A549 (cell line): ENCODE results near the gene VSIG8. TPM values are rescaled to one million over a fixed set of nuclear protein-coding genes. Genes with fewer than 3 reads are reported as not detected.

ENCODE experiments used
- ATAC-seq, 2 experiments: fragments of 200-7000 bp in 1 of 2; fragments of >200 bp in 1 of 2; cut with Nextera tagmentation in 1 of 2; cut with Tn5 transposase in 1 of 2; 3 replicates each; pipeline versions ENCODE4 v1.8.0 to v1.9.1; 2018 to 2020; ENCODE audit warnings: mild to moderate bottlenecking in 1 of 2, moderate library complexity in 1 of 2
- CTCF ChIA-PET: fragments of 300-600 bp; sonication (Branson Sonifier 250); formaldehyde crosslinking; extraction: SDS; loops from one replicate; lab custom pipeline; 2021; ENCODE audit warnings: antibody characterized with exemption, inconsistent platforms; lab: Yijun Ruan, JAX
- POLR2A ChIA-PET: fragments of 350-600 bp; formaldehyde crosslinking; extraction: SDS; loops from one replicate; lab custom pipeline; 2021; ENCODE audit warnings: antibody characterized with exemption, inconsistent platforms; lab: Yijun Ruan, JAX
- DNase-seq, 2 experiments: peaks; one replicate each; pipeline versions ENCODE4 v3.0.0 to v3.0.0-alpha.2; 2011 to 2016; ENCODE audit warnings: low read depth in 1 of 2, low spot score in 1 of 2
- FAIRE-seq: peaks from 2 replicates; lab custom pipeline; 2011; peaks lifted over from hg19 to GRCh38; lab: Jason Lieb, UNC
- H3K27ac ChIP-seq, 2 experiments: fragments of >200 bp; sonication (Bioruptor Twin); formaldehyde crosslinking; 3 replicates each; pipeline ENCODE4 v1.5.1; 2016 to 2017
- H3K4me1 ChIP-seq: fragments of >200 bp; sonication (Bioruptor Twin); formaldehyde crosslinking; 3 replicates; pipeline ENCODE4 v1.6.1; 2016
- H3K4me2 ChIP-seq: fragments of >200 bp; sonication (Bioruptor Twin); formaldehyde crosslinking; 3 replicates; pipeline ENCODE4 v1.6.1; 2016
- H3K4me3 ChIP-seq: fragments of >200 bp; sonication (Bioruptor Twin); formaldehyde crosslinking; 3 replicates; pipeline ENCODE4 v1.5.1; 2016
- H3K9me3 ChIP-seq: fragments of >200 bp; sonication (Bioruptor Twin); formaldehyde crosslinking; 3 replicates; pipeline ENCODE4 v1.6.1; 2016
- CBX2 ChIP-seq: fragments of 200-600 bp; sonication (generic); IDR thresholded peaks from 2 replicates; pipeline ENCODE4 v1.6.1; 2016; ENCODE audit warnings: low read depth, mild to moderate bottlenecking, borderline replicate concordance
- CEBPB ChIP-seq, 2 experiments: fragments of >200 bp in 1 of 2; sonication (Bioruptor Twin) in 1 of 2; formaldehyde crosslinking in 1 of 2; IDR thresholded peaks; 2 replicates each; pipeline ENCODE4 v1.6.1; 2012 to 2016
- CHD4 ChIP-seq: fragments of 200-600 bp; sonication (generic); IDR thresholded peaks from 2 replicates; pipeline ENCODE4 v1.6.1; 2016; ENCODE audit warnings: antibody characterized with exemption, mild to moderate bottlenecking, borderline replicate concordance
- EHF ChIP-seq: fragments of 250-450 bp; sonication (Bioruptor Pico); IDR thresholded peaks from 2 replicates; pipeline ENCODE4 v1.5.0; 2020; ENCODE audit warnings: mild to moderate bottlenecking
- EHMT2 ChIP-seq: fragments of 200-600 bp; sonication (generic); IDR thresholded peaks from 2 replicates; pipeline ENCODE4 v1.6.1; 2016; ENCODE audit warnings: antibody characterized with exemption, low read depth, mild to moderate bottlenecking, moderate library complexity
- FOSB ChIP-seq: fragments of 250-450 bp; sonication (Bioruptor Pico); IDR thresholded peaks from 2 replicates; pipeline ENCODE4 v1.5.0; 2020; ENCODE audit warnings: mild to moderate bottlenecking, moderate library complexity
- FOXS1 ChIP-seq: fragments of 250-450 bp; sonication (Bioruptor Pico); IDR thresholded peaks from 2 replicates; pipeline ENCODE4 v1.5.0; 2020; ENCODE audit warnings: mild to moderate bottlenecking, moderate library complexity
- GATA3 ChIP-seq: IDR thresholded peaks from 2 replicates; pipeline ENCODE4 v1.6.1; 2012; ENCODE audit warnings: borderline replicate concordance
- HOXA7 ChIP-seq: fragments of 250-450 bp; sonication (Bioruptor Pico); IDR thresholded peaks from 2 replicates; pipeline ENCODE4 v1.5.0; 2020; ENCODE audit warnings: mild to moderate bottlenecking, moderate library complexity
- HOXB13 ChIP-seq: fragments of 250-450 bp; sonication (Bioruptor Pico); IDR thresholded peaks from 2 replicates; pipeline ENCODE4 v1.5.0; 2020; ENCODE audit warnings: low read depth, mild to moderate bottlenecking, moderate library complexity
- KDM5A ChIP-seq: fragments of 200-600 bp; sonication (generic); IDR thresholded peaks from 2 replicates; pipeline ENCODE4 v1.6.1; 2016; ENCODE audit warnings: antibody characterized with exemption, mild to moderate bottlenecking
- MAFK ChIP-seq: fragments of 450-650 bp; IDR thresholded peaks from 2 replicates; pipeline ENCODE4 v1.6.1; 2014; ENCODE audit not compliant: partially characterized antibody
- MAZ ChIP-seq: fragments of 150-350 bp; IDR thresholded peaks from 2 replicates; pipeline ENCODE4 v1.6.1; 2014; ENCODE audit warnings: antibody characterized with exemption, low read depth, low read length, borderline replicate concordance
- MYC ChIP-seq: IDR thresholded peaks from 2 replicates; pipeline ENCODE4 v1.6.1; 2012; ENCODE audit warnings: mild to moderate bottlenecking, inconsistent platforms, low read length, improper control_type of control experiment, borderline replicate concordance
- NR3C1 ChIP-seq: fragments of >200 bp; sonication (Bioruptor Twin); formaldehyde crosslinking; IDR thresholded peaks from 3 replicates; pipeline ENCODE4 v1.6.1; 2017
- PHF8 ChIP-seq: fragments of 200-600 bp; sonication (generic); IDR thresholded peaks from 2 replicates; pipeline ENCODE4 v1.6.1; 2016; ENCODE audit warnings: low read depth, mild to moderate bottlenecking, antibody characterized with exemption, moderate library complexity, borderline replicate concordance
- POLR2A ChIP-seq: IDR thresholded peaks from 2 replicates; pipeline ENCODE4 v1.6.1; 2012; ENCODE audit warnings: mild to moderate bottlenecking, low read length
- POLR2AphosphoS2 ChIP-seq: conservative IDR thresholded peaks from 2 replicates; pipeline ENCODE4 v1.6.1; 2012; ENCODE audit warnings: low read length, improper control_type of control experiment, inconsistent platforms
- TP53 ChIP-seq: fragments of 250-450 bp; sonication (Bioruptor Pico); IDR thresholded peaks from 2 replicates; pipeline ENCODE4 v1.5.0; 2021; ENCODE audit warnings: mild to moderate bottlenecking, moderate library complexity
- ZSCAN20 ChIP-seq: fragments of 250-450 bp; sonication (Bioruptor Pico); IDR thresholded peaks from 2 replicates; pipeline ENCODE4 v1.8.0; 2022; ENCODE audit warnings: mild to moderate bottlenecking, moderate library complexity
- WGBS: methylation state at CpG from one replicate; pipeline ENCODE4 v1.1.6; 2017; ENCODE audit errors: missing lambda C conversion rate; 5-methylcytosine and 5-hydroxymethylcytosine counted together
- polyA plus RNA-seq, 4 experiments: library from polyadenylated mRNA; depleted of rRNA in 3 of 4; stranded (reverse); fragments of >200 nt; fragmentation: RNase III in 1 of 4; extraction: RNeasy Plus Mini Kit Qiagen cat#74134 plus additional on column Dnase treatment in 1 of 4; gene quantifications; 2 replicates in 3 of 4; 3 replicates in 1 of 4; pipeline ENCODE4 v1.2.3, GENCODE V29; 2011 to 2017
- TF ChIP-seq, protein P1 (sequence below): fragments of 450-650 bp; IDR thresholded peaks from 2 replicates; pipeline ENCODE4 v1.6.1; 2014; ENCODE audit warnings: antibody characterized with exemption
- TF ChIP-seq, protein P2 (sequence below): fragments of 250-450 bp; sonication (Bioruptor Pico); IDR thresholded peaks from 2 replicates; pipeline ENCODE4 v1.5.0; 2021; ENCODE audit warnings: mild to moderate bottlenecking, moderate library complexity, borderline replicate concordance
- TF ChIP-seq, protein P3 (sequence below): IDR thresholded peaks from 2 replicates; pipeline ENCODE4 v1.6.1; 2012; ENCODE audit warnings: low read depth, borderline replicate concordance
- TF ChIP-seq, protein P4 (sequence below): fragments of >200 bp; sonication (Bioruptor Twin); formaldehyde crosslinking; IDR thresholded peaks from 3 replicates; pipeline ENCODE4 v1.6.1; 2016

Gene VSIG8
- polyA plus RNA-seq, 2 of the 4 experiments (the other 2 are of a cell fraction): 0.04 to 0.09 TPM

DNA sequence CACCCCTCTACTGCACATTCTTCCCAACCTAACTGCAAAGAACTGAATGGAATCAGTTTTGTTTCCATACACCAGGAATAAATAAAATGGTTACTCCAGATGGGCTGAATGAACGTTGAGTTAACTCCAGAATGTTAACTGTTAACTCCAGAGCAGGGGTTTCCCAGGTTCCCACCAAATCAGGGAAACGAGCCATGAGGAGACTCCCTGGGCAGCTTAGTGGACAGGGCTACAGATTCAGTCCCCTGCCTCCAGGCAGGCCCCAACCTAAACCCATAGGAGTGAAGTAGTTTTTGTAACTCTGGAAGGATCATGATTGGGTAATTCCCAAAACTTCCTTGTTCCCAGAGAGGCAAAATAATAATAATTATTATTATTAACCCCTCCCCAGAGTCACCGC is 14.1 kb downstream of the VSIG8 start:
- ChIA-PET CTCF (interaction anchor here (0.9 to 2.7 kb wide), 3 partner anchors 12 to 50 kb away, joined by 3 to 10 read pairs (median 6); no protein-coding TSS in a partner anchor), POLR2A (no interaction called here)
- Histone ChIP-seq H3K9me3 (no peaks in the 10 kb centered on the region), H3K4me3 (no peak overlapping the region), H3K4me1 (peaks cover 19% of the 10 kb centered on the region)
- ATAC-seq (no peak), FAIRE-seq (no peak), DNase-seq (no peak)
- WGBS: 66% methylated on average over 3 of the region's 3 CpGs
- TF ChIP-seq NR3C1 (no peak), POLR2AphosphoS2 (no peak), FOSB (CRISPR knock-in tag) (no peak), KDM5A (no peak), ZSCAN20 (CRISPR knock-in tag) (no peak), FOXS1 (no peak), GATA3 (no peak), CHD4 (no peak), MAFK (no peak), TP53 (no peak), CEBPB (IDR thresholded peaks at IDR 0.05) (no peak)
- TF ChIP-seq, protein P1, sequence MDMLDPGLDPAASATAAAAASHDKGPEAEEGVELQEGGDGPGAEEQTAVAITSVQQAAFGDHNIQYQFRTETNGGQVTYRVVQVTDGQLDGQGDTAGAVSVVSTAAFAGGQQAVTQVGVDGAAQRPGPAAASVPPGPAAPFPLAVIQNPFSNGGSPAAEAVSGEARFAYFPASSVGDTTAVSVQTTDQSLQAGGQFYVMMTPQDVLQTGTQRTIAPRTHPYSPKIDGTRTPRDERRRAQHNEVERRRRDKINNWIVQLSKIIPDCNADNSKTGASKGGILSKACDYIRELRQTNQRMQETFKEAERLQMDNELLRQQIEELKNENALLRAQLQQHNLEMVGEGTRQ: no peak
- TF ChIP-seq, protein P2, sequence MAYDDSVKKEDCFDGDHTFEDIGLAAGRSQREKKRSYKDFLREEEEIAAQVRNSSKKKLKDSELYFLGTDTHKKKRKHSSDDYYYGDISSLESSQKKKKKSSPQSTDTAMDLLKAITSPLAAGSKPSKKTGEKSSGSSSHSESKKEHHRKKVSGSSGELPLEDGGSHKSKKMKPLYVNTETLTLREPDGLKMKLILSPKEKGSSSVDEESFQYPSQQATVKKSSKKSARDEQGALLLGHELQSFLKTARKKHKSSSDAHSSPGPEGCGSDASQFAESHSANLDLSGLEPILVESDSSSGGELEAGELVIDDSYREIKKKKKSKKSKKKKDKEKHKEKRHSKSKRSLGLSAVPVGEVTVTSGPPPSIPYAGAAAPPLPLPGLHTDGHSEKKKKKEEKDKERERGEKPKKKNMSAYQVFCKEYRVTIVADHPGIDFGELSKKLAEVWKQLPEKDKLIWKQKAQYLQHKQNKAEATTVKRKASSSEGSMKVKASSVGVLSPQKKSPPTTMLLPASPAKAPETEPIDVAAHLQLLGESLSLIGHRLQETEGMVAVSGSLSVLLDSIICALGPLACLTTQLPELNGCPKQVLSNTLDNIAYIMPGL (CRISPR knock-in tag): no peak
- TF ChIP-seq, all 56 proteins: peak for 0
- H3K27ac ChIP-seq: peak overlapping the region in 1 of 2 experiments; percentile 29; a peak in 1 of 6 replicates
- no peak overlapping the region for H3K4me2 ChIP-seq

DNA sequence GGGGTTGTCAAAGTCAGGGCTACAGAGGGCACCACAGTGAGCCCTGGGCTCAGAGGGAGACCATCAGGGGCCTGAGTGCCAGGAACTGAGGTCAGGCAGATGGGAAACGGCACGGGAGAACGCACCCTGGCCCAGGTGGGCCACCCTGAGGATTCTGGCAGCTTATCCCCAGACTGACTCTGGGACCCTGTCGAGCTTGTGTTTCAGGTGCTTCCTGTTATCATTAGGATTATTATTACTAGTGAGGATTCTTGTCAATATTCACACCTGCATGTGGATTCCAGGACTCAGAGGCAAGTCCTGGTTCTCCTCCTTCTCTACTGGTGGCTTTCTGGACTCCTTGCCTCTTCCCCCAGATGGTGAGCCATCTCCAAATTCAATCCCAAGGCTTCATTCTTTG is 15.2 kb downstream of the VSIG8 start:
- no peak overlapping the region for H3K4me3 ChIP-seq
- POLR2A ChIA-PET: no interaction called here
- TF ChIP-seq, protein P3, sequence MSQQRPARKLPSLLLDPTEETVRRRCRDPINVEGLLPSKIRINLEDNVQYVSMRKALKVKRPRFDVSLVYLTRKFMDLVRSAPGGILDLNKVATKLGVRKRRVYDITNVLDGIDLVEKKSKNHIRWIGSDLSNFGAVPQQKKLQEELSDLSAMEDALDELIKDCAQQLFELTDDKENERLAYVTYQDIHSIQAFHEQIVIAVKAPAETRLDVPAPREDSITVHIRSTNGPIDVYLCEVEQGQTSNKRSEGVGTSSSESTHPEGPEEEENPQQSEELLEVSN: no peak
- TF ChIP-seq HOXA7 (CRISPR knock-in tag) (no peak), MYC (no peak)
- TF ChIP-seq, all 56 proteins: peak for 0
- no peak overlapping the region for H3K4me2 ChIP-seq
- CTCF ChIA-PET: interaction anchor here (1.9 to 2.7 kb wide), 2 partner anchors 44 to 49 kb away, joined by 6 to 10 read pairs; no protein-coding TSS in a partner anchor
- no peak for FAIRE-seq
- no peak for DNase-seq
- no peaks in the 10 kb centered on the region for H3K9me3 ChIP-seq
- no peak for ATAC-seq
- peaks cover 14% of the 10 kb centered on the region; the same call in 2 of the 3 replicates for H3K4me1 ChIP-seq
- H3K27ac ChIP-seq: no peak overlapping the region; a peak in 1 of 6 replicates
- 71% methylated on average over 4 of the region's 4 CpGs for WGBS

DNA sequence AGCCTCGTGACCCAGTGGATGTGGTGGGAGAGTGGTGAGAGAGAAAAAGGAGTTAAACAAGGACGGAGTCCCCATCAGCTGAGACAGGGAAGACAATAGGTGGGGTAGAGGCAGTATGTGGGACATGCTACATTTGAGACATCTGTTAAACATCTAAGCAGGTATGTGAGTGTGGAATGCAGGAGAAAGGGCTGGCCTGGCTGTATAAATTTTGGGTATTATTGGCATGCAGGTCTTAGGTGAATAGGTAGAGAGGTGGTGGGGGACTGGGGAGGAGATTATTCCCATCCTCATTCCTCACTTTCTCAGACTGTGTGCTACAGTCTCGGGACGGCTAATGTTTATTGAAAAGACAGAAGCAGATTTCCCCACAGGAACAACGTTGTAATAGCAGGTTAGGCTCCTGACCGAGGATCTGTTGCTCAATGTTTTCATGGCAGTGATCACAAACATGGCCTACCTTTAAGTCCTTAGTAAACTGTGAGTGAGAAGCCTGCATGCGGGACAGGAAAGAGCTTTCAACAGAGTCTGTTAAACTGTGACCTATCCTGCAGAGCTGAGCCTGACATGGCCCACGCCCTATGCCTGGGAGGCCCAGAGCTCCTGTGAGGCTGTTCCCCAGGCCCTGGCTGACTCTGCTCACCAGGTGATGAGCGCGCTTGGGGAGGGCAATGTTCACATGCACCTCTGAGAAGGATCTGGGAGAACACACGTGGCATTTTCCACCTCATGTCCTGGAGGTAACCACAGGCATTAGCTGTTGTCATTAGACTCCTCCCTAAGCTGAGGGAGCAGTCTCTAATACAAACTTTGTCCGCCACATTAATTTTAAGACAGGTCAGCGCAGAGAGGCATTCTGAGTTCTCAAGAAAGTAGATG is 16.5 kb downstream of the VSIG8 start:
- Histone ChIP-seq H3K4me2 (no peak overlapping the region), H3K4me1 (peaks cover 14% of the 10 kb centered on the region; the same call in 2 of the 3 replicates), H3K9me3 (no peaks in the 10 kb centered on the region), H3K27ac (0 out of 6 replicates have a peak overlapping the region, but pooled peaks of 1 of the 2 experiments have one; percentile 8), H3K4me3 (no peak overlapping the region)
- POLR2A ChIA-PET: no interaction called here
- FAIRE-seq (no peak), ATAC-seq (peak in 1 of 2 experiments; percentile 31; a peak in 2 of 6 replicates), DNase-seq (no peak)
- 74% methylated on average over 12 of the region's 13 CpGs for WGBS
- TF ChIP-seq MAZ (no peak), HOXB13 (CRISPR knock-in tag) (no peak), EHMT2 (no peak), PHF8 (no peak), EHF (CRISPR knock-in tag) (no peak), TP53 (no peak), CBX2 (no peak), POLR2A (no peak)
- TF ChIP-seq, protein P4, sequence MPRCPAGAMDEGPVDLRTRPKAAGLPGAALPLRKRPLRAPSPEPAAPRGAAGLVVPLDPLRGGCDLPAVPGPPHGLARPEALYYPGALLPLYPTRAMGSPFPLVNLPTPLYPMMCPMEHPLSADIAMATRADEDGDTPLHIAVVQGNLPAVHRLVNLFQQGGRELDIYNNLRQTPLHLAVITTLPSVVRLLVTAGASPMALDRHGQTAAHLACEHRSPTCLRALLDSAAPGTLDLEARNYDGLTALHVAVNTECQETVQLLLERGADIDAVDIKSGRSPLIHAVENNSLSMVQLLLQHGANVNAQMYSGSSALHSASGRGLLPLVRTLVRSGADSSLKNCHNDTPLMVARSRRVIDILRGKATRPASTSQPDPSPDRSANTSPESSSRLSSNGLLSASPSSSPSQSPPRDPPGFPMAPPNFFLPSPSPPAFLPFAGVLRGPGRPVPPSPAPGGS: no peak
- TF ChIP-seq, protein P1: no peak
- CTCF ChIA-PET: no interaction called here
